Panc1 (cell line): ENCODE data around the gene TNIK. TPM values are rescaled to one million over a fixed set of nuclear protein-coding genes. Genes with fewer than 3 reads are reported as not detected.

ENCODE experiments used
- ATAC-seq: fragments of 200-7000 bp; cut with Tn5 transposase; 2 replicates; pipeline ENCODE4 v1.9.1; 2020; ENCODE audit warnings: mild to moderate bottlenecking, moderate library complexity
- BruUV-seq: library from RNA; stranded (reverse); fragments of 400-500 nt; replicated peaks from 2 replicates; lab custom pipeline; 2021; lab: Mats Ljungman, UMichigan
- CTCF ChIA-PET: fragments of 300-600 bp; sonication (Branson Sonifier 250); formaldehyde crosslinking; loops from one replicate; lab custom pipeline; 2022; ENCODE audit warnings: antibody characterized with exemption; lab: Charles Lee
- POLR2A ChIA-PET: fragments of 300-600 bp; sonication (Branson Sonifier 250); formaldehyde crosslinking; loops from one replicate; lab custom pipeline; 2022; ENCODE audit warnings: antibody characterized with exemption; lab: Charles Lee
- DNase-seq: peaks from one replicate; pipeline ENCODE4 v3.0.0-alpha.2; 2010; ENCODE audit warnings: low read depth, low spot score
- H3K27ac ChIP-seq: 2 replicates; pipeline ENCODE4 v1.5.1; 2011; ENCODE audit warnings: mild to moderate bottlenecking, low read length, inconsistent platforms
- H3K27me3 ChIP-seq: fragments of 200-500 bp; sonication (Bioruptor generic); 2 replicates; pipeline ENCODE4 v1.6.0; 2014; ENCODE audit warnings: low read length, inconsistent platforms; ENCODE audit not compliant: control insufficient read depth, insufficient read depth
- H3K36me3 ChIP-seq: fragments of 200-500 bp; sonication (Bioruptor generic); 2 replicates; pipeline ENCODE4 v1.5.1; 2014; ENCODE audit warnings: inconsistent platforms, mild to moderate bottlenecking, low read length, moderate library complexity; ENCODE audit not compliant: control insufficient read depth, insufficient read depth
- H3K4me1 ChIP-seq: 2 replicates; pipeline ENCODE4 v1.5.1; 2011; ENCODE audit warnings: inconsistent platforms, mild to moderate bottlenecking, low read length, moderate library complexity; ENCODE audit not compliant: control insufficient read depth, insufficient read depth
- H3K4me3 ChIP-seq, 2 experiments: 2 replicates each; pipeline ENCODE4 v1.5.1; 2011 to 2012; ENCODE audit warnings: low read depth in 2 of 2, low read length in 2 of 2, mild to moderate bottlenecking in 2 of 2, inconsistent platforms in 1 of 2, moderate library complexity in 1 of 2
- H3K9me3 ChIP-seq: fragments of 200-500 bp; sonication (Bioruptor generic); 2 replicates; pipeline ENCODE4 v1.5.1; 2014; ENCODE audit warnings: low read depth, mild to moderate bottlenecking, inconsistent platforms, low read length, moderate library complexity; ENCODE audit not compliant: control insufficient read depth, insufficient read depth
- CTCF ChIP-seq: fragments of 450-650 bp; IDR thresholded peaks from 2 replicates; pipeline ENCODE4 v1.5.1; 2017; ENCODE audit warnings: mild to moderate bottlenecking
- POLR2AphosphoS5 ChIP-seq: IDR thresholded peaks from 2 replicates; pipeline ENCODE4 v1.6.1; 2012; ENCODE audit warnings: mild to moderate bottlenecking, low read depth, low read length, moderate library complexity
- REST ChIP-seq, 2 experiments: IDR thresholded peaks; 2 replicates each; pipeline ENCODE4 v1.6.1; 2011 to 2012; ENCODE audit warnings: low read depth in 2 of 2, control low read depth in 1 of 2, low read length in 1 of 2, mild to moderate bottlenecking in 1 of 2, moderate library complexity in 1 of 2; ENCODE audit not compliant: insufficient read depth in 1 of 2
- SIN3A ChIP-seq: IDR thresholded peaks from 2 replicates; pipeline ENCODE4 v1.6.1; 2012; ENCODE audit warnings: low read depth, mild to moderate bottlenecking, low read length, moderate library complexity, borderline replicate concordance; ENCODE audit not compliant: insufficient read depth
- TCF7L2 ChIP-seq: IDR thresholded peaks from 2 replicates; pipeline ENCODE4 v1.6.1; 2011; ENCODE audit warnings: mild to moderate bottlenecking, low read depth, low read length, inconsistent platforms
- in situ Hi-C: cut with HindIII; loops from 2 replicates; pipeline ENCODE4 v1.10.0; 2016; ENCODE audit warnings: low sequenced_read_pairs, low pct_unique_long_range_greater_than_20kb
- intact Hi-C: fragments of 100-400 bp; cut with micrococcal nuclease; formaldehyde crosslinking; loops from one replicate; pipeline ENCODE4 v1.10.0; 2022; ENCODE audit not compliant: unreplicated experiment
- total RNA-seq: library from RNA; stranded (reverse); gene quantifications from one replicate; pipeline ENCODE4 v1.2.1, GENCODE V29; 2021; ENCODE audit not compliant: unreplicated experiment

Gene TNIK
- total RNA-seq, 1 experiment from 2014 or later = 1.9 TPM

DNA sequence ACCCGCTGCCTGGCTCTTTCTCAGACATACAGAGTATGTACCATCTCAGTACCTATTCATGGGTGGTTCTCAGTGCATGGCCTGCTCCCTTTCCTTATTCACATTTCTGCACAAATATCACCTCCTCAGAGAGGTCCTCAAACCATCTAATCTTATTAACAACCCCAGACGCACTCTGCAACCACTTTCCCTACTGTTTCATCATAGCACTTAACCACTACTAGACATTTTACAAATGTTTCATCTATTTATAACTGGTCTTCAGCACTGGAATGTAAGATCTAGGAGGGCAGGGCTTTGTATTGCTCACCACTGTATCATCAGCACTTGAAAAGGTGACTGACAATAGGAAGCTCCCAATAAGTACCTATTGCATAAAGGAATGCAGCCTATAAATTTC is 45.1 kb downstream of the TNIK start:
- CTCF ChIA-PET = no interaction called here
- H3K27me3 ChIP-seq = peaks cover 6% of the 10 kb centered on the region; the same call in 1 of the 2 replicates
- no peaks in the 10 kb centered on the region for H3K36me3 ChIP-seq
- in situ Hi-C loops (no loop called here), intact Hi-C loops (no loop called here)
- ATAC-seq = no peak
- H3K27ac ChIP-seq = no peak overlapping the region
- POLR2A ChIA-PET = no interaction called here
- no peak overlapping the region for H3K4me3 ChIP-seq
- no peaks in the 10 kb centered on the region for H3K9me3 ChIP-seq
- TF ChIP-seq CTCF (no peak), REST (IDR thresholded peaks at IDR 0.05; ENCODE audit: insufficient read depth in 1 of 2, low read depth in 2 of 2, low read length in 1 of 2) (no peak), POLR2AphosphoS5 (no peak), SIN3A (no peak), TCF7L2 (no peak)
- DNase-seq = no peak
- no TSS peak for BruUV-seq
- H3K4me1 ChIP-seq = no peaks in the 10 kb centered on the region

DNA sequence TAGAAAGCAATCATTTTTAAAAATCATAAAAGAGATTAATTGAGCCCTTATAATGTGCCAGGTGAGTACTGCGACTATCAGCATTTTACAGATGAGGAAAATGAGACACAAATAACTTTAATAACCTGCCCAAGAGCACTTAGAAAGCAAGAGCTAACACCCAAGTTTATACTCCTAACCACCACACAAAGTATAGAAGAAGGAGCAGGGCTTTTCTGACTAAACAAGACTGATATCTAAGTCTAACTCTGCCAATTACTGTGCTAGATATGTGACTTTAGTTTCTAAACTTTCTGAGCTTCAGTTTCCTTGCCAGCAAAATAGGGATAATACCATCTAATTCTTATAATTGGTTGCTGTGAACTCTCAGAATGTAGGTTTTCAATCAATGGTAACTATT is 47.7 kb downstream of the TNIK start:
- ATAC-seq = no peak
- Histone ChIP-seq H3K4me3 (no peak overlapping the region), H3K27me3 (peaks cover 4% of the 10 kb centered on the region; the same call in 1 of the 2 replicates), H3K4me1 (no peaks in the 10 kb centered on the region), H3K9me3 (no peaks in the 10 kb centered on the region), H3K36me3 (no peaks in the 10 kb centered on the region), H3K27ac (no peak overlapping the region)
- no peak for DNase-seq
- POLR2A ChIA-PET = no interaction called here
- CTCF ChIA-PET = interaction anchor here (0.6 kb wide), 1 partner anchor 48 kb away, joined by 4 read pairs; the partner anchor contains the start of gene TNIK
- BruUV-seq = no TSS peak
- TF ChIP-seq TCF7L2 (no peak), CTCF (no peak), REST (IDR thresholded peaks at IDR 0.05; ENCODE audit: insufficient read depth in 1 of 2, low read depth in 2 of 2, low read length in 1 of 2) (no peak), POLR2AphosphoS5 (no peak), SIN3A (no peak)
- intact Hi-C loops (no loop called here), in situ Hi-C loops (no loop called here)
